ENCODE data around the gene ACTR3C.
A peak's percentile ranks its signal among the peaks of the same experiment; 100 is the strongest.
"Not testable (repeated sequence)": the region's sequence is repeated elsewhere in the genome, so short reads cannot be mapped to it uniquely, and the experiment has no call there.

ACTR3C gene

GRCh38 chr7:150312649-150313366 lies 10.5 kb downstream of the ACTR3C start:
- not testable (repeated sequence) for DNase-seq

DNA sequence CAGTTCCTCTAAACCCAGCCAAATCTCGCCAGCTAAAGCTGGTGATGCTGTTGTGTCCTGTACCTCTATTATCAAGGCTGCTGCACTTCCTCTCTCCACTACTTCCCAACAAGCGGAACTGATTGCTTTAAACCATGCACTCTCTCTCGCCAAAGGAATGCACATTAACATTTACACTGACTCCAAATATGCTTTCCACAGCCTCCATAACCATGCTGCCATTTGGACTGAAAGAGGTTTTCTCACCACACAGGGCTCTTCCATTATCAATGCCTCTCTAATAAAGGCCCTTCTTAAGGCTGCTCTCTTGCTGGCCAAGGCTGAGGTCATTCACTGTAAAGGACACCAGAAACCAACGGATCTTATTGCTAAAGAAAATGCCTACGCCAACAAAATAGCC lies 11.6 kb downstream of the ACTR3C start:
- DNase-seq: no peak

DNA sequence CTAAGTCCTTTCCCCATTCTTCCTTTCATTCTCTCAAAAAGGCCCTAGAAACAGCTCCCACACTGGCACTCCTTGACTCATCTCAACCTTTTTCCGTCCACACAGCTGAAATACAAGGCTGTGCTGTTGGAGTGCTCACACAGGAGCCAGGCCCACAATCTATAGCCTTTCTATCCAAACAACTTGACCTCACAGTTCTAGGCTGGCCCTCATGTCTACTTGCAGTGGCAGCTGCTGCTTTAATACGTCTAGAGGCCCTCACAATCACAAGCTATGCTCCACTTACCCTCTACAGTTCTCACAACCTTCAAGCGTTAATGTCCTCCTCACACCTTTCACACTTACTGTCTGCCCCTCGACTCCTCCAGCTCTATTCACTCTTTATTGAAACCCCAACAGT lies 12.2 kb downstream of the ACTR3C start:
- no peak for DNase-seq

DNA sequence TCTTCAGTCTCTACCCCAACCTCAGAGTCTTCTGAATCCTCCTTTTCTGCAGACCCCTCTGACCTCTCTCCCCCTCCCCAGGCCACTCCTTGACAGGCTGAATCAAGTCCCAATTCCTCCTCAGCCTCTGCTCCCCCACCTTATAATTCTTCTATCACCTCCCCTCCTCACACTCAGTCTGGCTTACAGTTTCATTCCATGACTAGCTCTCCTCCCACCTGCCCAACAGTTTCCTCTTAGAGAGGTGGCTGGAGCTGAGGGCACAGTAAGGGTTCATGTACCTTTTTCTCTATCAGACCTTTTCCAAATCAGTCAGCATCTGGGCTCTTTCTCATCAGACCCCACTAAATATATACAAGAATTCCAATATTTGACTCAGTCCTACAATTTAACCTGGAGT lies 14.8 kb downstream of the ACTR3C start:
- no peak for DNase-seq

- DNase-seq: no peak
Observed at GRCh38 chr7:150307904-150308303, 15.4 kb downstream of the ACTR3C start.

- DNase-seq: no peak
Observed at GRCh38 chr7:150307129-150307528, 16.2 kb downstream of the ACTR3C start.

DNA sequence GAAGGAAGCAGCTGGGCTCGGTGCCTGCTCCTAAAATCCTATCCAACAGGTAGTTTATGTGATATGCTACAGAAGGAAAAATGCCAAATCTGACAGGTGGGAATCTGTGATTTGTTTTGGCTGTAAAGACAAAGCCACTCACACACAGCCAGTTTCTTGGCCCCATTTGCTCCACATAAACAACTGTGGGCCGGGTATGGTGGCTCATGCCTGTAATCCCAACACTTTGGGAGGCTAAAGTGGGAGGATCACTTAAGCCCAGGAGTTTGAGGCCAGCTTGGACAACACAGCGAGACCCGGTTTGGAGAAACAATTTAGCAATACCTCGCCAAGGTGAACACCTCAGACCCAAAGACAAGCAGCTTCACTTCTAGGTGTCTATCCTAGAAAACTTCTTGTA lies 17.0 kb downstream of the ACTR3C start:
- DNase-seq: not testable (repeated sequence)

- not testable (repeated sequence) for DNase-seq
Observed at GRCh38 chr7:150305903-150306284, 17.5 kb downstream of the ACTR3C start.

GRCh38 chr7:150305259-150305902 lies 18.0 kb downstream of the ACTR3C start:
- not testable (repeated sequence) for DNase-seq

DNA sequence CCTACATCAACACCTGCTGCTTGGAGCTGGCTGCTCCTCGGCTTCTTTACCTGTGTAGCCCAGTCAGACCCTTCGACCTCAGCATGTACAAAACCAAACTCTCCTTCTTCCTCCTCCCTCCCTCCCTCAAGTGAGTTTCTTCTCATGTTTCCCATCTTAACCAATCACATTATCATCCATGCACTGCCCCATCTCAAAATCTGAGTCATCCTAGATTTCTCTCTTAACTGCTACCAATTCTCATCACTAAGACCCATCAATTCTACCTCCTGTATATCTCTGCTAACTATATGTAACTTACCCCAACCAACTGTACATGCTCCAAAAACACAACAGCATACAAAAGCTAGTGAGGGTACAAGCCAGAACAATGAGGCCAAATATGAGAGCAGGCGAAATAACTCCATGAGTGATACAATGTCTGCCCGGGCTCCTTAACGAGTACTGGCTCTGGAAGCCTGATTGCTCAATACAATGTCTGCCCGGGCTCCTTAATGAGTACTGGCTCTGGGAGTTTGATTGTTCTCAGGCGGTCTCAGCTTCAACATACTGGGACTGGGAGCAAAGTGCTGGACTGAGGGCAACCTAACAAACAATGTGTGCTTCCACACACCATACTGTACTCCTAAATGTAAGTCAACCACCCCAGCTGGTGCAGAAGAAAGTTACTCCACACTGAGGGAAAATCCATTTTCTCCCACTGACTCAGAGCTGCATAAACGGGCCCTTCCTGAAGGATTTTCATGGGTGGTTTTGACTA lies 18.7 kb downstream of the ACTR3C start:
- DNase-seq: not testable (repeated sequence)

DNA sequence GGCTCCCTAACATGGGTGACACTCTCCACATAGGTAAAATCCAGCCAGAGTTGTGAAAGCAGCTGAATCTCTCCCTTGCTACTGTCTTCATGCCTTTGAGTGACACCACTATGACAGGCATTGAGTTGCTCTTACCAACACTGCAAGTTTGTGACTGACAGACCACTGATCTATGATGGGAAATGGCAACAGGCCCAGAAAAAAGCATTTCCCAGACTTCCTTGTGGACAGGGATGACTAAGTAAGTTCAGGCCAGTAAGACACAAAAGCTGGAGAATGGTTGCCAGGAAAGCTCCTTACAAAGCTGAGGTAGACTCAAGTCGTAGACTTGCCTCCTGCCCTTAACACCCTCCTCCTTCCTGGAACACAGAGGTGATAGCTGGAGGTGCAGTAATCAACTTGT lies 20.4 kb downstream of the ACTR3C start:
- DNase-seq: not testable (repeated sequence)

- not testable (repeated sequence) for DNase-seq
Observed at GRCh38 chr7:150297978-150298377, 25.4 kb downstream of the ACTR3C start.

- not testable (repeated sequence) for DNase-seq
Observed at GRCh38 chr7:150296802-150297201, 26.5 kb downstream of the ACTR3C start.

GRCh38 chr7:150295614-150296013 lies 27.7 kb downstream of the ACTR3C start:
- DNase-seq: not testable (repeated sequence)

DNA sequence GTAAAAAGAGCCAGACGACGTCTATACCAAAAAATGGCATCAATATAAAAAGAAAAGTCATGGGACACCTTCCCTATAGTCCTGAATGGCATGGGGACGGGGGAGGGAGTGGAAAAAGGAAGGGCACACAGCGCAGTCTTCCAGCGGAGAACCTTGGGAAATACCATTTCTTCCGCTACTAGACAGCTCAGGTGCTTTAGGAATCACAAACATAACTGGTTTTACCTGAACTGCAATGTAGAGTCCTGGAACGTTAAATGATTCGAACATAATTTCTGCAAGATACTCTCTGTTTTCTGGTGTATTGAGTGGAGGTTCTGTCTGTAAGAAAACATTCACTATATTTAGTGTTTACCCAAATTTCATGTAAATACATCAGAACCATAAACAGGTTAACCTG lies 28.3 kb downstream of the ACTR3C start:
- not testable (repeated sequence) for DNase-seq

GRCh38 chr7:150290317-150290716 lies 33.0 kb downstream of the ACTR3C start:
- peak; percentile 9 for DNase-seq

GRCh38 chr7:150288816-150289215 lies 34.5 kb downstream of the ACTR3C start:
- not testable (repeated sequence) for DNase-seq

- DNase-seq: not testable (repeated sequence)
Observed at GRCh38 chr7:150287815-150288214, 35.5 kb downstream of the ACTR3C start.

DNA sequence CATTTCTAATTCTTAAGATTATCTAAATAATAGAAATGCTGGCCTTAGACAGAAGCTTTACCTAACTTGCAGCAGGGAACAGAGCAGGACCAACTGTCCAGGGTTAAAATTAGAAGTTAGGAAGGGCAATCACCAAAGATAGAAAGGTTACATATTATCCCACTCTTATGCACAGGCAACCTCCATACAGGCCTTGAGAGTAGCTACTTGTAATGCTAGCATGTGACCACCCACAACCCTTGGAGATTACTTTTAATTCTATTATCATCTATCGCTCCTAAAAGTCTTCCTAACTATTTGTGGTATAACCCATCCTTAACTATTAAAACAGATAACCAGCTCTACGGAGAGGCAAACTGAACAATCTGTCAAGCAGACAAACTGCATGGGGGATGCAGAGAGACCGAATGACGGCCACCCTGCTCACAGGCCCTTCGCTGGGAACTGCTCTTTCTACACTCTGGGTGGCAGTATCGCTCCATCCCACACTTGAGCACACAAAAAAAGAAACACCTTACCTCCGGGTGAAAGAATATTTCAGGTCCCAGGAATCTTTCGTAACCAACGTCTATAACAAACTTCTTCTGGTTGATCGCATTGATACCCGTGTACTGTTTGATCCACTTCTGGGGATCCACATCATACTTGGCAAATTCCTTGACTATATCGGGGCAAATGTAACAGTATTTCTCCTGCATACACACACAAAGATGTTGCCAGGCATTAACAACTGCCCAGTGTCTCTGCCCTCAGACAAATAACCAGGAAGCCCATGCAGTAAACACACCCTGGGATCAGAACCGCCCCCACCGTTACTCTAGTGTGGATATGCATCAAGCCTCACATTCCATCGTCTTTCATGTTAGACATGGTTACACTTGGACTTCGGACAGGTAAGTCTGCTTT lies 37.2 kb downstream of the ACTR3C start:
- peak; percentile 14 for DNase-seq

GRCh38 chr7:150283608-150284007 lies 39.7 kb downstream of the ACTR3C start:
- DNase-seq: not testable (repeated sequence)

GRCh38 chr7:150283111-150283510 lies 40.2 kb downstream of the ACTR3C start:
- not testable (repeated sequence) for DNase-seq

DNA sequence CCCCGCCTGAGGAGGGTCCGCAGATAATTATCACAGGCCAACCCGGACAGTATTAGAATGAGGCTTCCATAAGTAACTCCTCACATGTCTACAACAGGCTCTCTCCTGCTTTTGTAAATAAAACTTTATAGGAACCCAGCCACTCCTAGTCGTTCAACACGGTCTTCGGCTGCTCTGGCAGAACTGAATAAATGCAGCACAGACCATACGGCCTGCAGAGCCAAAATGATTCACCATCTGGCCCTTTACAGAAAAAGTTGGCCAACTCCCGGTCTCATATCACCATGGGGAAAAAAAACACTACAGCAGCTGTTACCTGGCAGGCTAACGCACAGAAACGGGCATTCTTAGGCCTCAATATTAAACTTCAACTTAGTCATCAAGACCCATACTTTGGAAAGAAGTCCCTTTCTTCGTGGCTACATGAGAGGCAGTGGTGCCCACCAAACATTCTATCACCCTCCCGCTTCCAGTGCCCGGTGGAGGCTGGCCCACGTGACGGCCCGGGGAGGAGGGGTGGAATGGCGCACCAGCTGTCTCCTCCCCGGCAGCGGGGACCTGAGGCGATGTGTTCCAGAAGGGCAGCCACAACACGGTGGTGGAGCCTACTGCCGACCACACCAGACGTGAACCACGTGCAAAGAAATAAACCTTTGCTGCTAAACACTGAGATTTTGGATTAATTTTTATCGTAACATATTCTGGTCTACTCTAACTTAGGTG lies 41.5 kb downstream of the ACTR3C start:
- not testable (repeated sequence) for DNase-seq

Data from activated CD4-positive, alpha-beta T cell treated with anti-CD3 and anti-CD28 coated beads, Interleukin-2, Interleukin-6, amounts not matched to agents 100 ng/mL and 50 ng/mL, durations not matched to agents 16 hours and 8 hours (primary cell).